Embryonic facial prominence (tissue), 1 donor: ENCODE data around the gene KIR2DL4.
"Not testable (repeated sequence)": the region's sequence is repeated elsewhere in the genome, so short reads cannot be mapped to it uniquely, and the experiment has no call there.

Experiments
- DNase-seq: peaks from one replicate; pipeline ENCODE4 v3.0.0-alpha.2; 2016; ENCODE audit errors: extremely low spot score

The KIR2DL4 gene

DNA sequence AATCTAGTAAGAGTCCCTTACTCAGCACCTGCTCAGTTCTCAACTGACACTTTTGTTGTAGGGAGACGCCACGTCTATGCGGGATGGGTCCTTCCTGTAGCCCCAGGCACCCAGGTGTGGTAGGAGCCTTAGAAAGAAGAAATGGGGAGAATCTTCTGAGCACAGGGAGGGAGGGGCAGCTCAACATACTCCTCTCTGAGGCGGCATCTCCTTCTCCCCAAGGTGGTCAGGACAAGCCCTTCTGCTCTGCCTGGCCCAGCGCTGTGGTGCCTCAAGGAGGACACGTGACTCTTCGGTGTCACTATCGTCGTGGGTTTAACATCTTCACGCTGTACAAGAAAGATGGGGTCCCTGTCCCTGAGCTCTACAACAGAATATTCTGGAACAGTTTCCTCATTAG, 1.2 kb downstream of the KIR2DL4 start:
- no peak for DNase-seq

DNA sequence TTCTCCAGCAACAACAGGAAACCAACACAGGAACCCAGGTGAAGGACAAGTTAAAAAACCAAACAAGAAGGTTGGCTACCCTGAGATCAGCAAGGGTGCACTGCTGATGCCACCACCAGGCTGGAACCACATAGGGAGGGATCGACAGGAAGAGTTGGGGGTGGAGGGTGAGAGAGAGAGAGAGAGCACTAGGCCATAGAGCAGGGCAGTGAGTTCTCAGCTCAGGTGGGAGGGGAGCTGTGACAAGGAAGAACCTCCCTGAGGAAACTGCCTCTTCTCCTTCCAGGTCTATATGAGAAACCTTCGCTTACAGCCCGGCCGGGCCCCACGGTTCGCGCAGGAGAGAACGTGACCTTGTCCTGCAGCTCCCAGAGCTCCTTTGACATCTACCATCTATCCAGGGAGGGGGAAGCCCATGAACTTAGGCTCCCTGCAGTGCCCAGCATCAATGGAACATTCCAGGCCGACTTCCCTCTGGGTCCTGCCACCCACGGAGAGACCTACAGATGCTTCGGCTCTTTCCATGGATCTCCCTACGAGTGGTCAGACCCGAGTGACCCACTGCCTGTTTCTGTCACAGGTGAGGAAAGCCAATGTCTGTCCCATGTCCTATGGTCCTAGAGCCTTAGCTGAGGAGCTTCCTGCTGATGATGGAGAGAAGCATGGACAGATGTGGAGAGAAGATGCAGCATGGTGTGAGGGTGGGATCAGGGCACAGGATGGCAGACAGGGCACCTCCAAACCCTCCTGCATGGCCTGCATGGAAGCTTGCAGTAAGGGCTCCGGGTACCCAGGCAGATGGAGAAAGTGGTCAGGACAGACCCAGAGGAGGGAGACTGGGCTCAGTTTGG, 2.5 kb downstream of the KIR2DL4 start:
- no peak for DNase-seq

DNA sequence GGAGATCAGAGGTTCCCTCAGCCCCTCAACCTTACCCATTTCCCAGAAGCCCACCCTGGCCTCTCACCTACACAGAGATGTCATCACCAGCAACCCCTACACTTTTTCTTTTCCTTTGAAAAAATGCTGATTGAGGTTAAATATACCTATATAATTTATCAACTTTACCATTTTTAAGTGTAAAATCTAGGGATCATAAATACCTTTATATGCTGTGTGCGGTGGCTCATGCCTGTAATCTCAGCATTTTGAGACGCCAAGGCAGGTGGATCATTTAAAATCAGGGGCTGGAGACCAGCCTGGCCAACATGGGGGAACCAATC, 3.1 kb downstream of the KIR2DL4 start:
- DNase-seq: no peak

GRCh38 chr19:54814571-54814970, 11.2 kb downstream of the KIR2DL4 start:
- not testable (repeated sequence) for DNase-seq

- not testable (repeated sequence) for DNase-seq
These were observed 12.8 kb downstream of the KIR2DL4 start, which contains the start of gene KIR3DL1 for GRCh38 chr19:54816251-54816650. Gene KIR3DL1, plus strand, starts transcription at chr19:54816468.

DNA sequence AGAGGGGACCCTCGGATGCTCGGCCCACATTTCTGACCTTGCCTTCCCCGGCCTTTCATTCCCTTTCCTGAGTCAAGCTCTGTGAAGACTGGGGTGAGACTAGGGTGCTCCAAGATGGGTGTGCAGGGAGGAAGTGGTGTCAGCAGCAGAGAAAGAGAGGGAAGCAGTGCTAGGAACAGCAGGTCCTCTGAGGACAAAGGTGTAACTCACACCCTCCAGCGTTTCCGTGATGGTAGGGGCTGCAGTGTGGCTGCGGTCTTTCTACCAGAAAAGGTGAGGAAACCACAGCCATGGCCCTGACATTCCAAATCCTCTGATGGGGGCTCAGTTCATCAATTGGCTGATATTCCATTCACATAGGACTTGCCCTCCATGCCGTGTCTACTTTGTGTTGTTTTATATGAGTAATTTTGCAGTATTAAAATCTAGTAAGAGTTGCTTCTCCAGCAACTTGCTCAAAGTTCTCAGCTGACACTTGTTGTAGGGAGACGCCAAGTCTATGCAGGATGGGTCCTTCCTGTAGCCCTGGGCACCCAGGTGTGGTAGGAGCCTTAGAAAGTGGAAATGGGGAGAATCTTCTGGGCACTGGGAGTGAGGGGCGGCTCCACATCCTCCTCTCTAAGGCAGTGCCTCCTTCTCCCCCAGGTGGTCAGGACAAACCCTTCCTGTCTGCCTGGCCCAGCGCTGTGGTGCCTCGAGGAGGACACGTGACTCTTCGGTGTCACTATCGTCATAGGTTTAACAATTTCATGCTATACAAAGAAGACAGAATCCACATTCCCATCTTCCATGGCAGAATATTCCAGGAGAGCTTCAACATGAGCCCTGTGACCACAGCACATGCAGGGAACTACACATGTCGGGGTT, 14.5 kb downstream of the KIR2DL4 start:
- DNase-seq: no peak

DNA sequence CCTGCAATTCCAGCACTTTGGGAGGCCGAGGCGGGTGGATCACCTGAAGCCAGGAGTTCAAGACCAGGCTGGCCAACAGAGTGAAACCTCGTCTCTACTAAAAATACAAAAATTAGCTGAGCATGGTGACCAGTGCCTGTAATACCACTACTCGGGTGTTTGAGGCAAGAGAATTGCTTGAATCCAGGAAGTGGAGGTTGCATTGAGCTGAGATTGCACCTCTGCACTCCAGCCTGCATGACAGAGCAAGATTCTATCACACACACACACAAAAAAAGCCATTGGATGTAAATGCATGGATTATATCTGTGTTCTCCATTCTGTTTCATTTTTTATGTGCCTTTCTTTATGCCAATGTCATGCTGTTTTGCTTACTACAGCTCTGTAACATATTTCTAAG, 21.0 kb downstream of the KIR2DL4 start:
- DNase-seq: not testable (repeated sequence)

- DNase-seq: not testable (repeated sequence)
These were observed 21.9 kb downstream of the KIR2DL4 start for GRCh38 chr19:54825326-54825725.

- not testable (repeated sequence) for DNase-seq
These were observed 24.7 kb downstream of the KIR2DL4 start for GRCh38 chr19:54828064-54828463.

DNA sequence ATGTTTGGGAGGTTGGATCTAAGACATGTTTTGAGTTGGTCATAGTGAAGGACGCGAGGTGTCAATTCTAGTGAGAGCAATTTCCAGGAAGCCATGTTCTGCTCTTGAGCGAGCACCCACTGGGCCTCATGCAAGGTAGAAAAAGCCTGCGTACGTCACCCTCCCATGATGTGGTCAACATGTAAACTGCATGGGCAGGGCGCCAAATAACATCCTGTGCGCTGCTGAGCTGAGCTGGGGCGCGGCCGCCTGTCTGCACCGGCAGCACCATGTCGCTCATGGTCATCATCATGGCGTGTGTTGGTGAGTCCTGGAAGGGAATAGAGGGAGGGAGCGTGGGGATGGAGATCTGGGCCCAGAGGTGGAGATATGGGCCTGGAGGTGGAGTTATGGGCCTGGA, 29.1 kb downstream of the KIR2DL4 start, which contains the start of gene KIR2DS4:
TSS of gene KIR2DS4 (plus strand) at position 181 of the 400 bp plus-strand sequence.
- not testable (repeated sequence) for DNase-seq

DNA sequence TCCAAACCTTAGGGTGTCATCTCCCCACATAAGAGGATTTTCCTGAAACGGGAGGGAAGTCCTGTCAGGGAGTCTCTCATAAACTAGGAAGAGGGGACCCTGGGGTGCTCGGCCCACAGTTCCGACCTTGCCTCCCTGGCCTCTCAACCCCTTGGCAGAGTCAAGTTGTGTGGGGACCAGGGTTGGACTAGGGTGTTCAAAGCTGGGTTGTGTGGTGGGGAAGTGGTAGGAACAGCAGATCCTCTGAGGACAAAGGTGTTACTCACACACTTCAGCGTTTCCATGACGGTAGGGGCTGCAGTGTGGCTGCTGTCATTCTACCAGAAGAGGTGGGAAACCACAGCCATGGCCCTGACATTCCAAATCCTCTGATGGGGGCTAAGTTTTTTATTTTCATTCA, 31.7 kb downstream of the KIR2DL4 start:
- not testable (repeated sequence) for DNase-seq

- not testable (repeated sequence) for DNase-seq
These were observed 34.1 kb downstream of the KIR2DL4 start for GRCh38 chr19:54837522-54837921.

- DNase-seq: not testable (repeated sequence)
These were observed 39.8 kb downstream of the KIR2DL4 start for GRCh38 chr19:54843171-54843570.

GRCh38 chr19:54850061-54850640, 46.7 kb downstream of the KIR2DL4 start, which contains the start of gene KIR3DL2:
Gene KIR3DL2, plus strand, starts transcription at chr19:54850443. Its CDS starts 33 bp downstream, at chr19:54850476.
- not testable (repeated sequence) for DNase-seq

- DNase-seq: no peak
These were observed 47.5 kb downstream of the KIR2DL4 start for GRCh38 chr19:54850930-54851329.

DNA sequence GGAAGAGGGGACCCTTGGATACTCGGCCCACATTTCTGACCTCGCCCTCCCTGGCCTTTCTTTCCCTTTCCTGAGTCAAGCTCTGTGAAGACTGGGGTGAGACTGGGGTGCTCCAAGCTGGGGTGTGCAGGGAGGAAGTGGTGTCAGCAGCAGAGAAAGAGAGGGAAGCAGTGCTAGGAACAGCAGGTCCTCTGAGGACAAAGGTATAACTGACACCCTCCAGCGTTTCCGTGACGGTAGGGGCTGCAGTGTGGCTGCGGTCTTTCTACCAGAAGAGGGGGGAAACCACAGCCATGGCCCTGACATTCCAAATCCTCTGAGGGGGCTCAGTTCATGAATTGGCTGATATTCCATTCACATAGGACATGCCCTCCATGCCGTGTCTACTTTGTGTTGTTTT, 47.9 kb downstream of the KIR2DL4 start:
- DNase-seq: no peak

DNA sequence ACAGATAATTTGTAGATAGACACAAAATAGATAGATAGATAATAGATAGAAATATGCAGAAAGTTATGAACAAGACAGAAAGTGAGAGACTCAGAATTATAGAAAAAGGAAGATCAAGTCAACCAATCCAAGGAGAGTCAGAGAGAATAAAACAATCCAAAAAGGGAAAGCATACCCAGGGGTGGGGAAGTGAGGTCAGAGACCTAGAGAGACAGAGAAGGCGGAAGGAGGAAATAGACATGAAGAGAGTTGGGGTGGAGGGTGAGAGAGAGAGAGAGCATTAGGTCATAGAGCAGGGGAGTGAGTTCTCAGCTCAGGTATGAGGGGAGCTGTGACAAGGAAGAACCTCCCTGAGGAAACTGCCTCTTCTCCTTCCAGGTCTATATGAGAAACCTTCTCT, 51.8 kb downstream of the KIR2DL4 start:
- not testable (repeated sequence) for DNase-seq

DNA sequence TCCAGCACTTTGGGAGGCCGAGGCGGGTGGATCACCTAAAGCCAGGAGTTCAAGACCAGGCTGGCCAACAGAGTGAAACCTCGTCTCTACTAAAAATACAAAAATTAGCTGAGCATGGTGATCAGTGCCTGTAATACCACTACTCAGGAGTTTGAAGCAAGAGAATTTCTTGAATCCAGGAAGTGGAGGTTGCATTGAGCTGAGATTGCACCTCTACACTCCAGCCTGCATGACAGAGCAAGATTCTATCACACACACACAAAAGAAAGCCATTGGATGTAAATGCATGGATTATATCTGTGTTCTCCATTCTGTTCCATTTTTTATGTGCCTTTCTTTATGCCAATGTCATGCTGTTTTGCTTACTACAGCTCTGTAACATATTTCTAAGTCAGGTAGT, 55.1 kb downstream of the KIR2DL4 start:
- DNase-seq: not testable (repeated sequence)

- not testable (repeated sequence) for DNase-seq
These were observed 56.0 kb downstream of the KIR2DL4 start for GRCh38 chr19:54859421-54859820.

- DNase-seq: not testable (repeated sequence)
These were observed 60.0 kb downstream of the KIR2DL4 start for GRCh38 chr19:54863459-54863858.
